Suppressor macrophage treated with lipopolysaccharide for 4 hours (primary cell): Measurements from ENCODE around the gene SAMD4B.
A peak's percentile ranks its signal among the peaks of the same experiment; 100 is the strongest.

Experiments
- DNase-seq: peaks from one replicate; pipeline ENCODE4 v3.0.0-alpha.2; 2020

The SAMD4B gene

DNA sequence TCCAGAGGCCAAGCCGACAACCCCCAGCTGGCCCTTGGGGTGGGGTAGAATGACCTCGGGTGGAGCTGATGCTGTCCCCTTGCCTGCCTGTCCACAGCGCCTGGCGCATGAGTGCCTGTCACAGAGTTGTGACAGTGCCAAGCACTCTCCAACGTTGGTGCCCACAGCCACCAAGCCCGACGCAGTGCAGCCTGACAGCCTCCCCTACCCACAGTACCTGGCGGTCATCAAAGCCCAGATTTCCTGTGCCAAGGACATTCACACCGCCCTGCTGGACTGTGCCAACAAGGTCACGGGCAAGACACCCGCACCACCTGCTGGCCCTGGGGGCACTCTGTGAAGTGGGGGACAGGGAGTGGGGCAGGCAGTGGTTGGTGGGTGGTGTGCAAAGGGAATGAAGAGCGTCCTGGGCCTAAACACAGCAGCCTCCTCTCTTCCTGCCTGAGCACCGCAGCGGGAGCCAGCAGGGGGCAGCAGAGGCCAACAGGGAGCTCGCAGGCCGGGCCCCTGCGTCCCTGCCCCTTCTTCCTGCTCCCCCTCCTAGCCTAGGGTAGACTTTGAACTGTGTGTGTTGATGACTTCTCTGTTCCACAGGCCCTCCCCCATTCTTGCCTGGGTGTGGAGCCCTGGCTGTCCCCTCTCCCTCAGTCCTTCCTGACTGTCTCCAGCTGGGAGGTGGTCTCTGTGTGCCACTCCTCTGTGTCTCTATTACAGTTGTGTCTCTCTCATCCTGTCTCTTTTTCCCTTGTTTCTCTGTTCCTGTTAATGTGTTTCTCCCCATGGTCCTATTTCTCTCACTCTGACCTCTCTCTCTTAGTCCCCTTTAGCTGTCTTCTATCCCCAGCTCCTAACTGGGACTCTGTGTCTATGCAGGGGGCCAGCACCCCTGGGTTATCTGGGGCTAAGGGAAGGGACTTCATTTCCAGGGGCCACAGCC is 55.4 kb downstream of the SAMD4B start:
- peak; percentile 97 for DNase-seq

DNA sequence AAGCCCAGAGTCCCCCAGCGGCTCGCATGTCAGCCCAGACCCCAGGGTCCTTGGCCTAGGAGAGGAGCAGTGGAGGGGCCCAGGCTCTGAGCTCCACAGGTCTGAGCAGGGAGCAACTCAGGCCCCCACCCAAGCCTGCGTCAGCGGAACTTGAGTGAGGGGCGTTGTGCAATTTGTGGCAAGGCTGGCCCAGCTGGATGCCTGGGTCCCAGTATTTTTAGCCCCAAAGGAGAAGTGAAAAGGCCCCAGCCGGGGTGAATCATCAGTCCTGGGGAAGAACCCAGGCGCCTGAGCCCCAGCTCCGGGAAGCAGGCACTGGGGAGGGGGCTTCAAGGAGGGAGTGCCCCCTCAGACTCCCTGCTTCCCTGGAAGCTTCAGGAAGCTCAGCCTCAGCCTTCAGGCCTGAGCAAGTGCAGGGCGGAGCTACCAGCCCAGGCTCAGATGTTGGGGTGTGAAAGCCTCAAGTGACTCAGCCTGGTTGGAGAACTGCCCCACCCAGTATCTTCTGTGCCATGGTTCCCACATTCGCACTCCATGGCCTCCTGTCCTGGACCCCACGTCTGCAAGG is 56.2 kb downstream of the SAMD4B start:
- peak; percentile 97 for DNase-seq

DNA sequence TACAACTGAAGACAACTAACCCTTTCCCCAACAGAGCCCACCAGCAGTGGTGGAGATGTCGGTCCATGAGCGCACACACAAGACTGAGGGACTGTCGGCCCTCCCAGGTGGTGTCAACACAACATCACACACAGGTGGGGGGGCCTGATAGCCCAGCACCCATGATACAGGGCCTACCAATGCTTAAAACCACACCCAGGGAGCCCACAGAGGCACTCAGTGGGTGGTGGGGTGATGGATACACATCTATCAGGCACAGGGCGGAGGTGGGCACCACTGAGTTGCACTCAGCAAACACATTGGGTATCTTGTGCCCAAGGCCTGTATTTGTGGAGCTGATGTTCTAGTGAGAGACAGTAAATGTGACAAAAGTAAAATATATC is 57.4 kb downstream of the SAMD4B start:
- DNase-seq: no peak

DNA sequence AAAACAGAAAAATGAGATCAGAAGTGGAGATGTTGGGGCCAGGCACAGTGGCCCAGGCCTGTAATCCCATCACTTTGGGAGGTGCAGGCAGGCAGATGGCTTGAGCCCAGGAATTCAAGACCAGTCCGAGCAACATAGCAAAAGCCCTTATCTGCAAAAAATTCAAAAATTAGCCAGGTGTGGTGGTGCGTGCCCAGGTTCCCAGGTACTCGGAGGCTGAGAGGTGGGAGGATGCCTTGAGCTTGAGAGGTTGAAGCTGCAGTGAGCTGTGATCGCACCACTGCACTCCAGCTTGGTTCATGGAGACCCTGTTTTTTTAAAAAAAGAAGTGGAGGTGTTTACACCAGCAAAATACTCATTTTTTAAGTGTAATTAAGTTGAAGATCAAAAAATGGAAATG is 57.8 kb downstream of the SAMD4B start:
- no peak for DNase-seq

DNA sequence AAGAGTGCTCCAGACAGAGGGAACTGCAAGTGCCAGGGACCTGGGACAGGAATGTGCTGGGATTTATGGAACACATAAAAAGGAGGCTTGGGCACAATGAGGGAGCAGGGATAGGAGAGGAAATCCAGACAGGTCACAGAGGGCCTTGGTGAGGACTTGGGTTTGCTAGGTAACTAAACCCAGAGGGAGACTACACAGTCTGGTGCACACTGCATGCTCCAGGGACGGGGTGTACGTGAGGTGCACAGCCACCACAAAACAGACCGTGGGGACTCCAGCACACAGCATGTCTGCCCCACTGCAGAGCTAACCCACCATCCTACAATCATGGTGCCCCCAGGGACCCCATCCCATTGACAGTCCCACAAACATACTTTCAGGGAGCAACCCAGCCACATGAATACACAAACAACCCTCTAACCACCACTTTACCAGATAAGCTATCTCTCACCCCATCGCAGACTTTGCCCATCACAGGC is 58.9 kb downstream of the SAMD4B start:
- no peak for DNase-seq

DNA sequence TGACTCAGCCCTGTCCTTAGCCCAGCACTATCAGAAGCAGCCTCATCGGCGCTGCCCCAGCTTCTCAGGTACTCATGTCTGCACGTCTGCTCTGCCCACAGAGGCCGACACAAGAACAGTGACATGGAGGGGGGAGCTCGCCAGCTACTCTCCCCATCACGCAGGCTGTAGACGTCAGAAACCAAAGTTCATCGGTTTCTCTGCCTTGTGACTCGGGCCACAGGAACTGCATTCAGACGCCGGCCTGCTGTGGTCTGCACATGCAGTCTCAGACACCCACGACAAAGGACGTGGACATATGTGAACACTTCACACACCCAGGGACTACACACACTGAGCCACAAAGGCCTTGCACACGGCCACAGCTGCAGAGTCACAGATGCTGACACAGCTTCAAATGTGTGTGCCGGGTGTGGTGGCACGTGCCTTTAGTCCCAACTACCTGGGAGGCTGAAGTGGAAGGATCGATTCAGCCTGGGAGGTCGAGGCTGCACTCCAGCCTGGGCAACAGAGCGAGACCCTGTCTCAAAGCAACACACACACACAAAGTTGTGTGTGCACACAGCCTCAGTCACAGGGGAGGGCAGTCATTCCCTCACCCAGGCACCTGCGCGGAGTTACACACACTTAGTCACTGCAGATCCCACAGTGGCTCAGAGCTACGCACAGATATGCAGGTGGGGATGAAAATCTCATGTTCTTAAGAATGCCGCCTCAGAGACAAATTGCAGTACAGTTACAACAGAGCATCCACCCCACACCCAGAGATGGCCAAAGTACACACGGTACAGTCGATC is 59.5 kb downstream of the SAMD4B start:
- peak; percentile 92 for DNase-seq

DNA sequence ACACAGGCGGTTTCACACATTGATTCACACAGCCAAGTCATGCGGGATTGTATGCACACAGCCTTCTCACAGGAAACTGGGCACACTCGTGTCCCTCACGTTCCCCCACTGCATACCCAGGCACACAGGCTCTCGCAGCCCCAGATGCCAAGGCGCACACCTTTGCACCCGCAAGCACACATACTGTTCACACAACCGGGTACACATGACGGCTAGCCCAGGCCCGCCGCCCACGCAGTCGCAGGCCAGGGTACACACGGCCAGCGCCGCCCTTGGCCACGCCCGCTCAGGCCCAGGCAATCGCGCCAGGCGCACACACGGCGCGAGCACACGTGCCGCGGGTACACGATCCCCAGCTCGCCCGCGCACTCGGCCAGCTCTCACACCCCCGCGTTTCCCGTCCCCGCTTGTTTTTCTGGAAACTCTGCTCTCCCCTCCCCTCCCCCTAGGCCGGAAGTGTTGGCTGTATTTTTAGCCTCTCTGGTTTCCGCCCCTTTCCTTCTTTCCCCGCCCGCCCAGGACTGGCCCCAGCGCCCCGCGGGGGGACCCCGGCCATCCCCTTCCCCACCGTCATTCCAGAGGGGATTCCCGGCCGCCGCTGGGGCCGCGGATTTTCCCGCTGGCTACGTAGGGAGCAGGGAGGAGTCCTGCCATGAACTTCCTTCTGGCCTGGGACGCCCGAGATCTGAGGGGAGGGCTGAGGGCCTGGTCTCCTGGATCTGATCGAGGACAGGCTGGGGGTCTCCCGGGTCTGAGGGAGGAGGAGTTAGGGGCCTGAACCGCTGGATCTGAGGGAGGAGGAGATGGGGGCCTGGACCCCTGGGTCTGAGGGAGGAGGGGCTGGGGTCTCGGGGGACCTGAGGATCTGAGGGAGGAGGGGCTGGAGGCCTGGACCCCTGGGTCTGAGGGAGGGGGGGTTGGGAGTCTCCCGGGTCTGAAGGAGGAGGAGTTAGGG is 60.4 kb downstream of the SAMD4B start:
- DNase-seq: peak; percentile 98

DNA sequence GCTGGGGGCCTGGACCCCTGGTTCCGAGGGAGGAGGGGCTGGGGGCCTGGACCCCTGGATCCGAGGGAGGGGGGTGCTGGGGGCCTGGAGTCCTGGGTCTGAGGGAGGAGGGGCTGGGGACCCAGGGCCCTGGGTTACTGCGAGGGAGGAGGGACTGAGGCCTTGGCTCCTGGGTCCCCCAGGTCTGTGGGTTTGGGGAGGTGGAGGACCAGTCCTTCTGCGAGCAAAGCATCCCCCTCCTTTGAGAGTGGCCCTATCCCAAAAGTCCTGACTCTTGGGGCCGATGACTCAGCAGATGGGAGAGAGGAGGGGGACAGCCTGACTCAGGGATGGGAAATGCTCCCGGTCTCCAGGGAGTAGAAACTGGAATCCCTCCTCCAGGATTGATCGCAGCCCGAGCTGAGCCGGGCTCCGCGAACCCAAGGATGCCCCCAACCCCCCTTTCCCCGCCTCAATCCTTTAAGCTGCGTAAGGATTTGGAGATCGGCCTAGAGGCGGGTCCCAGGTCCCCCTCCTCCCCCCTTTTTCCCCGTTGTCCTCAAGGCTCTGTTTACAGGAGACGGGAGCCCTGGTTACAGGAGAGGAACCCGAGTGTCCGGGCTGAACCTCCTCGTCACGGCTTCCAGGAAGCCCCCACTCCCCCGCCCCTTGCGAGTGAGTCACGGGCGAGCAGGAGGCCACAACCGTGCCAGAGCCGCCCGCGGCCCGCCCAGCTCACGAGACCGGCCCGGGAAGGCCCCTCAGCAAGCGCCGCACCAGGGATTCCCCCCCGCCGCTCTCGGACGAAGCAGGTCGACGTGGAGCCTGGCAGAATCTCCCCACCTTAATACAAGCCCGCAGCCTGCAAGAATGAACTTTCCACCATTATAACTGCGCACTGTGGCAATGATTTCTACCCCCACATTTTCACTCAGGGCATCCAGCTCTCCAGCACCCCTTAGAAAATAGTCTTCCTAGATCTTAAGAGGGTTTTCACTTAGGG is 61.4 kb downstream of the SAMD4B start:
- DNase-seq: peak; percentile 99

DNA sequence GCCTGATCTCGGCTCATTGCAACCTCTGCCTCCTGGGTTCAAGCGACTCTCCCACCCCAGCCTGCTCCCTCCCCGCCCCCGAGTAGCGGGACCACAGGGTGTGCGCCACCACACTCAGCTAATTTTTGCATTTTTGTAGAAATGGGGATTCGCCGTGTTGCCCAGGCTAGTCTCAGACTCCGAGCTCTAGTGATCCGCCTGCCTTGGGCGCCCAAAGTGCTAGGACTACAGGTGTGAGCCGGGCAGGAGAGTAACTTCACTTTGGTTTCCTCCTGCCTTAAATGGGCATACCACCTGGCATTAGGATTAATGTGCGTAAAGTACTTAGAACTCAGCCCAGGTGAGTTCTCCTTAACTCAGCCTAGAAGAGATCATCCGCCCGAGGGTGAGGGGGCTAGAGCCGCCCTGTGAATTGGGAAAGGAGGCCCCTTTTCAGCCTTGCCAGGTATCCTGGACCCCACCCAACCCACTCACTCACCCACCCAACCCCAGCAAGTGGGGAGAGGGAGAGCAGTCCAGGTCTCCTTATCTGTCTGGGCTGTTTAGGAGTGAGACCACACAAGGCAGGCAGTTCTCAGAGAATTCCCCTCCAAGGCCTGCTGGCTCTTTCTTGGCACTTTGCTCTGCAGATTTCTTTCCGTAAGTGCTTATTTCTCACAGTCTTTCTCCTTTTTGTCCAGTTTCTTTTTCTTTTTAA is 63.2 kb downstream of the SAMD4B start:
- peak; percentile 21 for DNase-seq

DNA sequence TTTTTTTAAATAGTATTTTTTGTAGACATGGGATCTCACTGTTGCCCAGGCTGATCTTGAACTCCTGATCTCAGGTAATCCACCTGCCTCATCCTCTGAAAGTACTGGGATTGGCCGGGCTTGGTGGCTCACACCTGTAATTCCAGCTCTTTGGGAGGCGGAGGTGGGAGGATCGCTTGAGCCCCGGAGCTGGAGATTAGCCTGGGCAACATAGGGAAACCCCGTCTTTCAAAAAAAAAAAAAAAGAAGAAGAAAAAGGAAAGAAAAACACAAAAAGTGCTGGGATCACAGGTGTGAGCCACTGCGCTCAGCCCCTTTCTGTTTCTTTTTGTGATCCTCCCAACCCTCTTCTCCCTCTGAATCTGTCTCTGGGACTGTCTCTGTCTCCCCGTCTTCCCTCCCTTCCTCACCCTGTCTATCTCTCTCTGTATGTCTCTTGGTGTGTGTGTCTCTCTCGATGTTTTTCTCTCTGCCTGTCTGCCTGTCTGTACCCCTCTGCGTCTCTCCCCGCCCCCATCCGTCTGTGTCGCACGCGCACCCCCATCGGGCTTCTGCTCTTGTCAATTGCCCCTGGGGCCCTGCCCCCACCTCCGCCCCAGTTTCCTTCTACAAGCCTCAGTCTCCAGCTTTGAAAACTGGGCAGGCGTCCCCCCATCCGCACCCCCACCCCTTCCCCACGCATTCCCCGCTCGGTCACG is 63.9 kb downstream of the SAMD4B start:
- DNase-seq: no peak

DNA sequence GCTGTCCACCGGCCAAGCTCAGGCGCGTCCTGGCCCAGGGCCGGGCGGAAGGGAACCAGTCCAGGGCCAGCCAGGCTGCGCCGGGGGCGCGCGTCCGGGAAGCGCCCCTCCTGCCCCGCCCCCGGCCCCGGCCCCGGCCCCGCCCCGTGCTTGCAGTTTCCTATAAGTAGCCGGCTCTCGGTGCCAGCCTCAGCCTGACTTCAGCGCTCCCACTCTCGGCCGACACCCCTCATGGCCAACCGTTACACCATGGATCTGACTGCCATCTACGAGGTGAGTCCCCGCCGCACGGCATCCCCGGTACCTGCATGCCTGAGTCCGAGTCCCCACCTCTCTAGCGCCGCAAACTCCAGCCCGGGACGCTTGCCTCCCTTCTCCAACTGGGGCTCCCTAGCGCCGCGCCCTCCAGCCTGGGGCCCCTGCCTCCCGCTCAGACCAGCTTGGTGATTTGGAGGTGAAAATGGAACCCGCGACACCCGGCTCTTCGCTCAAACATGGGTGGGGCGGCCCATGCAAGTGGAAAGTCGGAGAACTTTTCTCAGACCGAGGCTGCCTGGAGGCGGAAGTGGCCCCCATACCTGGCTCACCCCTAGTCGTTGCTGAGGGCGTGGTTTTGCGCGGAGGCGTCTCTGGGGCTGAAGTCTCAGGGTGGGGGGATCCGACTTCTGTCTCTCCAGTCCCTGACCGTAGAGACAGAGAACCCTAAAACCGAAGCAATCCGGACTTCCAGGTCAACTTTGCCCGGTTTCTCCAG is 64.6 kb downstream of the SAMD4B start, which contains the start of gene ZFP36:
Gene ZFP36, plus strand, starts transcription at position 192 of the 754 bp plus-strand sequence. Its CDS starts 58 bp downstream, at position 250.
- DNase-seq: peak; percentile 96

DNA sequence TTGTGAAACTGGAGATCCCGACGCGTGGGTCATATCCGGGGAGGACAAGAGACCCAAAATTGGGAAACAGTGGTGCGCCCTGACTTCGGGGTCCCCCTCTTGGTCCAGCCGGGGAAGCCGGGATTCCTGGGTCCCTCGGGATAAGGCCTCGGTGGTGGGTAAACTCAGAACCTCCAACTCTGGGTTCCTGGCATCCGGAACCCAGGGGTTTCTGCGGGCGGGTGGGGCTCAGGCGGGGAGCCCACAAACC is 65.1 kb downstream of the SAMD4B start:
- no peak for DNase-seq

DNA sequence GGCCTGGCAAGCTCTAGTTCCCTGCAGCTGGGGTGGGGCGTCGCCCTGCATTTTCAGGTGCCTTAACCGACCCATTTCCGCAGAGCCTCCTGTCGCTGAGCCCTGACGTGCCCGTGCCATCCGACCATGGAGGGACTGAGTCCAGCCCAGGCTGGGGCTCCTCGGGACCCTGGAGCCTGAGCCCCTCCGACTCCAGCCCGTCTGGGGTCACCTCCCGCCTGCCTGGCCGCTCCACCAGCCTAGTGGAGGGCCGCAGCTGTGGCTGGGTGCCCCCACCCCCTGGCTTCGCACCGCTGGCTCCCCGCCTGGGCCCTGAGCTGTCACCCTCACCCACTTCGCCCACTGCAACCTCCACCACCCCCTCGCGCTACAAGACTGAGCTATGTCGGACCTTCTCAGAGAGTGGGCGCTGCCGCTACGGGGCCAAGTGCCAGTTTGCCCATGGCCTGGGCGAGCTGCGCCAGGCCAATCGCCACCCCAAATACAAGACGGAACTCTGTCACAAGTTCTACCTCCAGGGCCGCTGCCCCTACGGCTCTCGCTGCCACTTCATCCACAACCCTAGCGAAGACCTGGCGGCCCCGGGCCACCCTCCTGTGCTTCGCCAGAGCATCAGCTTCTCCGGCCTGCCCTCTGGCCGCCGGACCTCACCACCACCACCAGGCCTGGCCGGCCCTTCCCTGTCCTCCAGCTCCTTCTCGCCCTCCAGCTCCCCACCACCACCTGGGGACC is 65.6 kb downstream of the SAMD4B start:
- DNase-seq: peak; percentile 53

DNA sequence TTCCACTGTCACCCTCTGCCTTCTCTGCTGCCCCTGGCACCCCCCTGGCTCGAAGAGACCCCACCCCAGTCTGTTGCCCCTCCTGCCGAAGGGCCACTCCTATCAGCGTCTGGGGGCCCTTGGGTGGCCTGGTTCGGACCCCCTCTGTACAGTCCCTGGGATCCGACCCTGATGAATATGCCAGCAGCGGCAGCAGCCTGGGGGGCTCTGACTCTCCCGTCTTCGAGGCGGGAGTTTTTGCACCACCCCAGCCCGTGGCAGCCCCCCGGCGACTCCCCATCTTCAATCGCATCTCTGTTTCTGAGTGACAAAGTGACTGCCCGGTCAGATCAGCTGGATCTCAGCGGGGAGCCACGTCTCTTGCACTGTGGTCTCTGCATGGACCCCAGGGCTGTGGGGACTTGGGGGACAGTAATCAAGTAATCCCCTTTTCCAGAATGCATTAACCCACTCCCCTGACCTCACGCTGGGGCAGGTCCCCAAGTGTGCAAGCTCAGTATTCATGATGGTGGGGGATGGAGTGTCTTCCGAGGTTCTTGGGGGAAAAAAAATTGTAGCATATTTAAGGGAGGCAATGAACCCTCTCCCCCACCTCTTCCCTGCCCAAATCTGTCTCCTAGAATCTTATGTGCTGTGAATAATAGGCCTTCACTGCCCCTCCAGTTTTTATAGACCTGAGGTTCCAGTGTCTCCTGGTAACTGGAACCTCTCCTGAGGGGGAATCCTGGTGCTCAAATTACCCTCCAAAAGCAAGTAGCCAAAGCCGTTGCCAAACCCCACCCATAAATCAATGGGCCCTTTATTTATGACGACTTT is 66.4 kb downstream of the SAMD4B start:
- peak; percentile 68 for DNase-seq

DNA sequence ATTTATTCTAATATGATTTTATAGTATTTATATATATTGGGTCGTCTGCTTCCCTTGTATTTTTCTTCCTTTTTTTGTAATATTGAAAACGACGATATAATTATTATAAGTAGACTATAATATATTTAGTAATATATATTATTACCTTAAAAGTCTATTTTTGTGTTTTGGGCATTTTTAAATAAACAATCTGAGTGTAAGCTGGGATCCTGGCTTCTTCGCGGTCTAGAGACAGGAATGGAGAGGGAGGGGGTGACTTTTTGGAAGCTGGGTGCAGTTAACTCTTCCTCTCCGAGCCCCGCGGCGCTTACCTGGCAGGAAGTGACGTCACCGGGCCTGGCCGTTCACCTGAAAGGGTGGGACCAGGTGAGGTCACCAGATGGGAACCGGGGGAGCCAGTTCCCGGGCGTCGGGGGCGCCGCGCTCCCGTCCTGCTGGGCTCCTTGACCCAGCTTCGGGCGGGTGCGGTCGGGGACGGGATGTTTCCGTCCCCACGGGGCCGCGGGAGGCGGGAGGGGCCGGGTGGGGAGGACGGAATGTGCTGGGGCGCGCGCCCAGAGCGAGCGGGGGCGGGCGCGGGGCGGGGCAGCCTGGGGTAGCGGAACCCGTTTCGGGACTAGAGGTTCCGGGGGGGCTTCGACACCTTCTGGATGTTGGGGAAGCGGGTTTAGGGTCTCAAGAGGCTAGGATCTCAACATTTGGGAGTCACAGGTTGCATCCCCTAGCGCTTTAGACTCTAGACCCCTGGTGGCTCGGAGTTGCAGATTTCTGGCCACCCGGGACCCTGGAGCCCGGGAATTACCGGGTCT is 67.2 kb downstream of the SAMD4B start:
- DNase-seq: peak; percentile 91

DNA sequence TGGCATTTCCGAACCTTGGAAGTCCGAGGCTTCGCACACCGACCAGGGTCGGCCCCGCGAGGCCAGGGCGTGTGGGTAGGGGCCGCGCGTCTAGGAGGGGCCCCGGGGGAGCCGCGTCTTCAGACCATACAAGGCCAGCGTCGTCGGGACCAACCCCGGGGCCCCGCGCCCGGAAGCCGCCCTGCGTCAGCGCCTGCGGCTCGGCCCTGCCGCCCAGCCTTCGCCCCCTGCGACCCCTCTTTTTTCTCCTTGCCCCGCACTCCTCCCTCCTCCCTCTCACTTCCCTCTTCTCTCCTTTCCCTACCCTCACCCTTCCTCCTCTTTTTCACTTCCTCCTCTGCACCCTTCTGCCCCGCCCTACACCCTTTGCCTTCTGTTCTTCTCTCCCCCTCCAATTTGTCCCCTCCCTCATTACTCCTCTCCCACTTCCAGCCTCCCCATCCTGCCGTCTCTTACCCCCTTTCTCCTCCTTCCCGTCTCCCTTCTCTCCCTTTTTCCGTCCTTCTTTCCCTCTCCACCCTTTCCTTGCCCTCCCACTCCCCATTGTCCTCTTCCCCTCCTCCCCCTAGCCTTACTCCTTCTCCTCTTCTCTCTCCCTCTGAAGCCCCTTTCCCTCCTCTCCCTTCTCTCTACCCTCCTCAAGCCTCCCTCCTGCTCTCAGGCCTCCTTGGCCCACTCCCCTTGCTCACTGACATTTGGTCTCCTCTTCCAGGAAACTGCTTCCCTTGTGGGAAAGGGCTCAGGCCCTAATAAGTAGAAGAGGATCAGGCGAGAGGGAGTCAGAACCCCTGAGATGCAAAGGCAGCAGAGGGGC is 68.0 kb downstream of the SAMD4B start:
- peak; percentile 90 for DNase-seq
